Activated effector memory CD4-positive, alpha-beta T cell treated with anti-CD3 and anti-CD28 coated beads, Interleukin-2, amount 50 U/mL, for 16 hours (primary cell): Measurements from ENCODE around the gene ARSI.

Experiments
- DNase-seq: peaks from one replicate; pipeline ENCODE4 v3.0.0-alpha.2; 2020

ARSI gene

GRCh38 chr5:150289551-150290390, 12.9 kb downstream of the ARSI start, which contains the start of gene CAMK2A:
Gene CAMK2A (minus strand): TSS chr5:150289773. CDS start chr5:150289625, 148 bp downstream.
- DNase-seq: no peak

- no peak for DNase-seq
Observed at GRCh38 chr5:150288791-150289190, 13.9 kb downstream of the ARSI start.

GRCh38 chr5:150288361-150288760, 14.3 kb downstream of the ARSI start:
- no peak for DNase-seq

- DNase-seq: no peak
Observed at GRCh38 chr5:150286820-150287219, 15.9 kb downstream of the ARSI start.

GRCh38 chr5:150285114-150285513, 17.6 kb downstream of the ARSI start:
- no peak for DNase-seq

- no peak for DNase-seq
Observed at GRCh38 chr5:150284311-150284710, 18.4 kb downstream of the ARSI start.

- DNase-seq: no peak
Observed at GRCh38 chr5:150283904-150284303, 18.8 kb downstream of the ARSI start.

GRCh38 chr5:150281987-150282386, 20.7 kb downstream of the ARSI start:
- no peak for DNase-seq

- no peak for DNase-seq
Observed at GRCh38 chr5:150279330-150280020, 23.2 kb downstream of the ARSI start.

GRCh38 chr5:150278916-150279315, 23.8 kb downstream of the ARSI start:
- no peak for DNase-seq

- DNase-seq: no peak
Observed at GRCh38 chr5:150278046-150278730, 24.5 kb downstream of the ARSI start.

- DNase-seq: no peak
Observed at GRCh38 chr5:150277043-150277442, 25.7 kb downstream of the ARSI start.

- no peak for DNase-seq
Observed at GRCh38 chr5:150274811-150275210, 27.9 kb downstream of the ARSI start.

- no peak for DNase-seq
Observed at GRCh38 chr5:150272531-150272930, 30.2 kb downstream of the ARSI start.

- no peak for DNase-seq
Observed at GRCh38 chr5:150271923-150272322, 30.8 kb downstream of the ARSI start.

- DNase-seq: no peak
Observed at GRCh38 chr5:150271296-150271692, 31.4 kb downstream of the ARSI start.

- DNase-seq: no peak
Observed at GRCh38 chr5:150270541-150271295, 32.0 kb downstream of the ARSI start.

- no peak for DNase-seq
Observed at GRCh38 chr5:150266871-150267291, 35.8 kb downstream of the ARSI start.

- no peak for DNase-seq
Observed at GRCh38 chr5:150265870-150266383, 36.8 kb downstream of the ARSI start.

- DNase-seq: no peak
Observed at GRCh38 chr5:150264667-150265603, 37.8 kb downstream of the ARSI start.
